GM18907 (cell line): ENCODE data around the gene ZBTB40.

Experiments used
- ATAC-seq: cut with Tn5 transposase; IDR thresholded peaks from one replicate; pipeline ENCODE4 v1.9.1; 2021; ENCODE audit warnings: mild to moderate bottlenecking, moderate library complexity; ENCODE audit not compliant: unreplicated experiment

The ZBTB40 gene

DNA sequence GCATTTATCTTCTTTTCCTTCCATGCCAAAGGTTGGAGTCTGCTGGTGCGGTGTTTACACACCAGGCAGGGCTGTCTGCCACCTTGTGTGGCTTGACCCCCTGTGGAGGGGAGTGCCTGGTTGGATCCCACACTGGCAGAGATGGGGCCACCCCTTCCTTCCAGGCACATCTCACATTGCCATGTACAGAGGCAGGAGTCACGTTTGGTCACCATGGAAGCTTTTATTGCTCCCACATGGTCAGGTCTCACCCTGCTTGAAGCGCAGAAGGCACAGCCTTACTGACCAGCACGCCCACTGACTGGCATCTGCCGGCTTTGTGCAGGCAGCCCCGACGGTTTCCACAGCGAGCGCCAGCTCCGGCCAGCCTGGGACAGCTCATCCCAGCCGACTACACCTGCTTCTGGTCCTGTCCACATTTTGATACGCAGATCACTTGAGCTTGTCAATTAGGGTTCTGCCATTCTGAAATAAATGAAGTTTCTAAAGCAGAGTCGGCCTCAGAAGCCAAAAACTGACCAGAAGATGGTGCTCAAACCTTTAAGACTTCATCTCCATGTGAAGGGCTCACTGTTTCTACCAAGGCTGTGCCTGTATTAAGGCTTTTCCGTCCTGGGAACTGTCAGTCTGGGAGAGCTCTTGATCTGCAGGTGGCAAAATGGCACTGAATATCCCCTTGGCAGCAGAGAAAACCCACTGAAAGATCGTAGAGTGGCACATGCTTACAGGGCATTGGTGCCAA is 76.1 kb downstream of the ZBTB40 start:
- ATAC-seq = no peak

GRCh38 chr1:22528451-22528850 is 76.8 kb downstream of the ZBTB40 start:
- no peak for ATAC-seq

GRCh38 chr1:22529901-22530621 is 78.4 kb downstream of the ZBTB40 start:
- no peak for ATAC-seq

- ATAC-seq = no peak
Observed at GRCh38 chr1:22530715-22531114, 79.1 kb downstream of the ZBTB40 start.

DNA sequence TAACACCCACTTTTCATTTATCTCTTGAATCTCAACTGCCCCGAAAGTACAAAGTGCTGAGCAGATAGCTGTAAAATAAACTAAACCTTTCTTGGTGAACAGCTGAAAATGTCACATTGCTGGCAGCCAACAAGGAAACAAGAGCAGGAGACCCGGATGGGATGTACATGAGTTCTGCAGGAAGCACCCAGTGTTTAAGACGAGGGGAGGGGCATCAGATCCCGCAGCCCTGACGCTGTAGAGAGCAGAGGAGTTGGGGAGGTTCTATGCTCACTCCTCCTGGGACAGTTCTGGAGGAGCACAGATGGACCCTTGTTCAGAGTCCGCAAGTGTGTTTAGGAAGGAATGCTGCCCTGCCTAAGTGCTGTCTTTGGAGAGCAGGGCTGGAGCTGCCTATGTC is 79.6 kb downstream of the ZBTB40 start:
- ATAC-seq = no peak

DNA sequence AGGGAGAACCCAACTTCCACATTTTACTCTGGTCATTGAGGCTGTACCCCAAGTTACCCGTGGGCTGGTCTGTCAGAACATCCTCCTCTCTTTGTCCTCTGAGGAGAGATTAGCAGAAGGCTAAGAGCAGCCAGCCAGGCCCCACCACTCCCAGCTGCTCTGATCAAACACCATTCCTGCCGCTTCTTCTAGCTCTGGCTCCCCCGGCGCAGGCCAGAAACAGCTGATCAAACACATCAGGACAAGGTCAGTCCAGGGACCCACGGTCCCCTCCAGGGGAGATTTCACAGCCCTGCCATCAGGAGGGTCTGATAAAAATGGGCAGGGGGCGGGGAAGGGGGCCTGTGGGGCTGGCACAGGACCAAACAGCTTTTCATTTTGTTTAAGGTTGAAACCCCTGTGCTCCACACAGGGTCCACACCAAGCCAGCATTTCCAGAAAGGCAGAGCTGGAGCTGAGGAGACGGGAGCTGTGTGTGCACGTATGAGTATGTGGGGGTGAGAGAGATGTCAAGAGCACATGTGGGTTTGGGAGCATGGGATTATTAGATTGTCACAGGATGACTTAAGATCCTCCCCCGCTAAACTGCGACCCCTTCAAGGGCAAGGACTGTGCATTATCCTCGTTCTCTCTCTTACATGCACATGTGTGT is 81.7 kb downstream of the ZBTB40 start:
- no peak for ATAC-seq

- no peak for ATAC-seq
Observed at GRCh38 chr1:22534951-22535350, 83.3 kb downstream of the ZBTB40 start.

DNA sequence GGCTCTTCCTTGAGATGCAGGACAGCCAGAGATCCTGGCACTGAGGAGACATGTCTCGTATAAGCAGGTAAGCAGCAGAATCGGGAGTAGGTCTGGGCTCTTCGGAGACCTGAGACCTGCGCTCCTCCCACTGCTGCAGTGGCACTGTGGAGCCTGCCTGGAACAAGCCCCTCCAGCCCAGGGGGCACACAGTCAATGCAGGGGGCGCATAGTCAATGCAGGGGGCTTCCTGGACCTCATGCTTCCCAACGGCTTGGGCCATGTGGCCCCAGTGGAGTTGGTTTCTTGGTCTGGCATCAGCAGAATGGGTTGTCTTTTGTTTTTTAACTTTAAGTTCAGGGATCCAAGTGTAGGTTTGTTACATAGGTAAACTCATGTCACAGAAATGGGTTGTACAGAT is 83.7 kb downstream of the ZBTB40 start:
- no peak for ATAC-seq

GRCh38 chr1:22536506-22536905 is 84.9 kb downstream of the ZBTB40 start:
- ATAC-seq = no peak

DNA sequence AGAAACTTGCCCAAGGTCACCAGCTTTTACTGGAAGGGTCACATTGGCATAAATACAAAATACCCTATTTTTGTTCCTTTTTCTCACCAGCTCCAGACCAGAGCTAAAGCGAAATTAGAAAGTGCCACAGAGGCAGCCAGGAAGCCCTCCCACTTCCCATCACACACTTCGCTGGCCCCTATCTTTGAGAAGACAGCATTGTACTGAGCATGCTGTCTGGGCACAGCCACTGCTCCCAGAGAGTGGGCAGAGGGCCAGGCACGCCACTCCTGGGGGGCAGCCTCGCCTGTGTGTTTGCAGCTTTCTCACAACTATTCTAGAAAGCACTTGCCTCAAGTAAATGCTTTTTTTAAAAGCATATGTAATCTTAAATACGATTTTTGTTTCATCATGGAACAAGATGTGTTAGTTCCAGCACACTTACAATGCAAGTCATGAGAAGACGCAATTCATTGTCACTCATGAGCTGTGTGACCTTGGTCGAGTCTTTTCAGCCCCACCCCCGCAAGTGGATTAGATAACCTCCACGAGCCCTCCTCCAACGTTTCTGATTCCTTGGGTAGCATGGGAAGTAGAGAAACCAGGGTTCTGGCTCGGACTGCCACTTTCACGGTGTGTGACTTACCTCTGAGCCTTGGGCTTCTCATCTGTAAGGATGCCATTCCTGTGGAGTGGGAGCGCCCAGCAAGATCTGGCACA is 85.9 kb downstream of the ZBTB40 start:
- ATAC-seq = no peak

DNA sequence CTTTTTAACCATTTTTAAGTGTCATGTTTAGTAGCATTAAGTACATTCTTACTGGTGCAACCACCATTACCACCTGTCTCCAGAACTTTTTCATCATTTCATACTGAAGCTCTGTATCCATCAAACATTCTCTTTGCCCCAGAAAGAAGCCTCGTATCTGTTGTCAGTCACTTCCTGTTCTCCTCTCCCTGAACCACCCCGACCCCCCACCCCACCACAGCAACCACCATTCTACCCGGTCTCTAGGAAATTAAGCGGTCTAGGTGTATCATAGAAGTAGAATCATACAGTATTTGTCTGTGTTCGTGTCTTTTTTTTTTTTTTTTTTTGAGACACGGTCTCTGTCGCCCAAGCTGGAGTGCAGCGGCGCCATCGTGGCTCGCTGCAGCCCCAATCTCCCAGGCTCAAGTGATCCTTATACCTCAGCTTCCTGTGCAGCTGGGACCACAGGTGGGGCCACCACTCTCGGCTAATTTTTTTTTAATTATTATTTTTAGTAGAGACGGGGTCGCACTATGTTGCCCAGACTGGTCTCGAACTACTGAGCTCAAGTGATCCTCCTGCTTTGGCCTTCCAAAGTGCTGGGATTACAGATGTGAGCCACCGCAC is 88.0 kb downstream of the ZBTB40 start:
- no peak for ATAC-seq

GRCh38 chr1:22540337-22540736 is 88.7 kb downstream of the ZBTB40 start:
- ATAC-seq = no peak

- no peak for ATAC-seq
Observed at GRCh38 chr1:22542886-22543285, 91.2 kb downstream of the ZBTB40 start.

GRCh38 chr1:22543679-22544078 is 92.0 kb downstream of the ZBTB40 start:
- ATAC-seq = no peak

DNA sequence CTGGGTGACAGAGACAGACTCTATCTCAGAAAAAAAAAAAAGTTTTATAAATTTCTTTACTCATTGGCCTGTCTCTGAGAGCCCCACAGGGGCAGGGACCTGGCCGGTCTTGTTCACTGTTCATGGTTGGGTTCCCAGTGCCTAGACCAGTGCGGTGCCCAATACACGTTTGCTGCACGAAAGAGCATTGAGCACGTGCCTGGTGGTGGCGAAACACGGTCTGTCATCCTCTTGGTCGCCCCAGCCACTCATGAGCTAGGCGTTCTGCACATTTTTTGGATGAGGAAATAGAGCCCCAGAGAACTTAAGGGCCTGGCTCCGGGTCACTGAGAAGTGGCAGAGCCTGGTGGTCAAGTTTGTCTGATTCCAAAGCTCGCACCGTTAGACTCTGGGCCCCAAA is 93.0 kb downstream of the ZBTB40 start:
- no peak for ATAC-seq

GRCh38 chr1:22545141-22545540 is 93.5 kb downstream of the ZBTB40 start:
- ATAC-seq = no peak

GRCh38 chr1:22547186-22547817 is 95.7 kb downstream of the ZBTB40 start:
- ATAC-seq = no peak

GRCh38 chr1:22547818-22548462 is 96.3 kb downstream of the ZBTB40 start:
- ATAC-seq = no peak

- ATAC-seq = no peak
Observed at GRCh38 chr1:22550021-22550420, 98.4 kb downstream of the ZBTB40 start.

DNA sequence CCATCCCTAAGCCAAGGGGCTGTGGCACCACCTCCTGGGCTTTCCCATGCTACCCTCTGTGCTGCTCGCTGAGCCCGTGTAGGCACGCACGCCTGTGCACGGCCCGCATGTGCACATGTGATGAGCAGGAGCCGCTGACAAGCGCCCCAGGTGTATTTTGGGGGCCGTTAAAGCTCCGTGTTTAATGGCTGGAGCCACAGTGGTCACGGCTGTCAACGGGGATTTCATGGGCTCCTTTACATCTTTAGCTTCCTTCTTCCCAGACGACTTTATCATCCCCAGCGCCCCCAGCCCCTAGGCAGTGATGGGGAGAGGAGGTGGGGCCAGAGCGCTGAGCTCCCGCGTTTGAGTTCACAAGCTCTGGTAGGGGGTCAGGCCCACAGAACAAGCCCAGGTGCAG is 99.9 kb downstream of the ZBTB40 start:
- no peak for ATAC-seq
